Measurements from ENCODE around the gene ALDOC.

GRCh38 chr17:28570716-28571360, 5.9 kb downstream of the ALDOC start:
- TF ChIP-seq, protein P1, sequence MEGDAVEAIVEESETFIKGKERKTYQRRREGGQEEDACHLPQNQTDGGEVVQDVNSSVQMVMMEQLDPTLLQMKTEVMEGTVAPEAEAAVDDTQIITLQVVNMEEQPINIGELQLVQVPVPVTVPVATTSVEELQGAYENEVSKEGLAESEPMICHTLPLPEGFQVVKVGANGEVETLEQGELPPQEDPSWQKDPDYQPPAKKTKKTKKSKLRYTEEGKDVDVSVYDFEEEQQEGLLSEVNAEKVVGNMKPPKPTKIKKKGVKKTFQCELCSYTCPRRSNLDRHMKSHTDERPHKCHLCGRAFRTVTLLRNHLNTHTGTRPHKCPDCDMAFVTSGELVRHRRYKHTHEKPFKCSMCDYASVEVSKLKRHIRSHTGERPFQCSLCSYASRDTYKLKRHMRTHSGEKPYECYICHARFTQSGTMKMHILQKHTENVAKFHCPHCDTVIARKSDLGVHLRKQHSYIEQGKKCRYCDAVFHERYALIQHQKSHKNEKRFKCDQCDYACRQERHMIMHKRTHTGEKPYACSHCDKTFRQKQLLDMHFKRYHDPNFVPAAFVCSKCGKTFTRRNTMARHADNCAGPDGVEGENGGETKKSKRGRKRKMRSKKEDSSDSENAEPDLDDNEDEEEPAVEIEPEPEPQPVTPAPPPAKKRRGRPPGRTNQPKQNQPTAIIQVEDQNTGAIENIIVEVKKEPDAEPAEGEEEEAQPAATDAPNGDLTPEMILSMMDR (IDR thresholded peaks at IDR 0.05; ENCODE audit: low read depth, low read length), result no peak
- TF ChIP-seq POLR2A (IDR thresholded peaks at IDR 0.05; ENCODE audit: extremely low read depth, insufficient read length), result no peak
- TF ChIP-seq, protein P2, sequence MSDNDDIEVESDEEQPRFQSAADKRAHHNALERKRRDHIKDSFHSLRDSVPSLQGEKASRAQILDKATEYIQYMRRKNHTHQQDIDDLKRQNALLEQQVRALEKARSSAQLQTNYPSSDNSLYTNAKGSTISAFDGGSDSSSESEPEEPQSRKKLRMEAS (IDR thresholded peaks at IDR 0.05; ENCODE audit: low read depth, low read length), result peak; percentile 45
- TF ChIP-seq MYC (IDR thresholded peaks at IDR 0.05; ENCODE audit: low read depth, low read length), result no peak

Measured in NB4 (cell line).